Hepatic stellate cell (primary cell): ENCODE results near the gene SLC22A7.

Experiments used
- DNase-seq: peaks from one replicate; pipeline ENCODE4 v3.0.0; 2011; ENCODE audit warnings: low spot score

The SLC22A7 gene, protein sequence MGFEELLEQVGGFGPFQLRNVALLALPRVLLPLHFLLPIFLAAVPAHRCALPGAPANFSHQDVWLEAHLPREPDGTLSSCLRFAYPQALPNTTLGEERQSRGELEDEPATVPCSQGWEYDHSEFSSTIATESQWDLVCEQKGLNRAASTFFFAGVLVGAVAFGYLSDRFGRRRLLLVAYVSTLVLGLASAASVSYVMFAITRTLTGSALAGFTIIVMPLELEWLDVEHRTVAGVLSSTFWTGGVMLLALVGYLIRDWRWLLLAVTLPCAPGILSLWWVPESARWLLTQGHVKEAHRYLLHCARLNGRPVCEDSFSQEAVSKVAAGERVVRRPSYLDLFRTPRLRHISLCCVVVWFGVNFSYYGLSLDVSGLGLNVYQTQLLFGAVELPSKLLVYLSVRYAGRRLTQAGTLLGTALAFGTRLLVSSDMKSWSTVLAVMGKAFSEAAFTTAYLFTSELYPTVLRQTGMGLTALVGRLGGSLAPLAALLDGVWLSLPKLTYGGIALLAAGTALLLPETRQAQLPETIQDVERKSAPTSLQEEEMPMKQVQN

GRCh38 chr6:43297644-43298564 is at the start of gene SLC22A7:
Gene SLC22A7 (plus strand): TSS chr6:43298260. CDS start chr6:43298359, 99 bp downstream.
- DNase-seq = peak; percentile 6

DNA sequence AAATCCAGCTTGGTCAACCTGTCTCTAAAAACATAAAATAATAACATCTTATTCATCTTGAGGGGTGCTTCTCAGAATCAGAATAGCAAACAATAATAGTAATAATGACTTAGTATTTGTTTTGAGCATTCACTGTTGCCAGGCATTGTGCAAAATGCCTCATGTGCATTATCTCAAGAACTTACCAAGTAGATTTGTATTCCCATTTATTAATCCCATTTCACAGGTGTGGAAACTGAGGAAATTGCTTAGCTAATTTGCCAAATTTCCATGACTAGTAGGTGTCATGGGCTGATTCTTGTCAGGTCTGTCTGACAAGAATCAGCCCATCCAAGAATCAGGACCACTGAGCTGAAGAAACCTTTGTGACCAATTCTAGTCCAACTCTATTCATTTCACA is 49.3 kb upstream of the SLC22A7 start:
- no peak for DNase-seq

DNA sequence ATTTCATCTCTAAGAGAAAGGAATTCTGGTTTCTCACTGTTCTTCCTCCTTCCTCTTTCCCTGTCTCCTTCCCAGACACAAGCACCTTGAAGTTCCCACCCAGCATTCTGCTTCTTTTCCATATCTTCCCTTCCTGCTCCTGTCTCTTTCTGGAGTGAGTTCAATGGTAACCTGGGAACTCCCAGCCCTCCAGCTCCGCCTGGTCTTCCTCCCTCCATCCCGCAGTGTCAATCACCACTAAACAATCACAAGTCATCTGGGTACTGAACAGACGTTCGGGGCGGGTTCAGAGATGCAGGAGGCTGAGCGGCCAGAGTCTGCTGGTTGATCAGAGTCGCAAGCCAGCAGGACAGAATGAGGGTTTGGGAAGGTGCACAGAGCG is 47.1 kb upstream of the SLC22A7 start:
- no peak for DNase-seq

DNA sequence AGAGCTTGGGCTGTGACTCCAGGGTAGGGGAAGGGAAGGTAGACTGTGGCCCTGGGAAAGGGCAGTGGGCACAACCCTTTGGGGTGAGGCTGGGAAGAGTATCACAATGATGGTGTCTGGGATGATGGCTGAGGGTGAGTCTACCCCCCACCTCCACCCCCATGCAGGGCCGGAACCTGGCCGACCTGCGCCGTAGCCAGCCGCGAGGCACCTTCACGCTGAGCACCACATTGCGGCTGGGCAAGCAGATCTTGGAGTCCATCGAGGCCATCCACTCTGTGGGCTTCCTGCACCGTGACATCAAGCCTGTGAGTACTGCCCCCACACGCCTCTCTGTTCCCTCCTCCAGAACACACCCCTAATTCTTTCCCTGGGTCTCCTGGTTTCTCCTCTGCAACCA is 44.7 kb upstream of the SLC22A7 start:
- no peak for DNase-seq

DNA sequence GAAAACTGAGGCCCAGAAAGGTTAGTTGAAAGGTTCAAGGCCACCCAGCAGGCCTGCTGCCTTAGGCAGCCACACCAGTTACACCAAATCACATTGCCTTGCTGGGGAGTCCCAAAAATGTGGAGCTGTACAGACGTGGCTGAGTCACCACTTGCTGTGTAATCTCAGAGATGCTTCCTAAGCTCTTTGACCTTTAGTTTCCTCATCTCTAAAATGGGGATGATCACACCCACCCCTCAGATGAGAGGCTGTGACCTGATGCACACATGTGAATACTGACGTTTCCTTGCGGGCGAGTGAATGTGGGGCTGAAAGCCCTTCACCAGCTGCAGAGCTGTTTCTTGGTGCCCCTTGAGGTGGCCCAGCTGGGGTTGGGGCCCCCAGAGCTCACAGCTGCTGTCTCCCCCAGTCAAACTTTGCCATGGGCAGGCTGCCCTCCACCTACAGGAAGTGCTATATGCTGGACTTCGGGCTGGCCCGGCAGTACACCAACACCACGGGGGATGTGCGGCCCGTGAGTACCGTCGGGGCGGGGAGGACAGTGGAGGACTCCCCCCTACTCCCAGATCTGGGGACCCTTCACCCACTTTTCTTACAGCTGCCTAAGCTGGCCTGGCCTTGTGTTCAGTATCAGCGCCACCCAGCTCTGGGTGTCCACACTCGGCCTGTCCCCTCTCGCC is 43.8 kb upstream of the SLC22A7 start:
- no peak for DNase-seq

DNA sequence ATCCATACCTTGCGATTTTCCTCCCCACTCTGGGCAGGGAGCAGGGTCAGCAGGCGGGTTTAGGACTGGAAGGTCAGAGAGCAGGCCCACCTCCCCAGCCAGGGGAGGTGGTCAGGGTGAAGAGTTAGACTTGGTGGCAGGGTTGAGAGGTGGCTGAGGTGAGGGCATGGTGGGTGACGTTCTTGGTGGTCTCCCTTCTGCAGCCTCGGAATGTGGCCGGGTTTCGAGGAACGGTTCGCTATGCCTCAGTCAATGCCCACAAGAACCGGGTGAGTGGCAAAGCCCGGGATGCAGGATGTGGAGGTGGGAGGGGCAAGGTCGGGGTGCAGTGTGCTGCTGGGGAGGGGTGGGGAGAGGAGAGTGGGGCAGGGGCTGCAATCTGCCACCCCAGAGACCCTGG is 43.2 kb upstream of the SLC22A7 start:
- DNase-seq = no peak

DNA sequence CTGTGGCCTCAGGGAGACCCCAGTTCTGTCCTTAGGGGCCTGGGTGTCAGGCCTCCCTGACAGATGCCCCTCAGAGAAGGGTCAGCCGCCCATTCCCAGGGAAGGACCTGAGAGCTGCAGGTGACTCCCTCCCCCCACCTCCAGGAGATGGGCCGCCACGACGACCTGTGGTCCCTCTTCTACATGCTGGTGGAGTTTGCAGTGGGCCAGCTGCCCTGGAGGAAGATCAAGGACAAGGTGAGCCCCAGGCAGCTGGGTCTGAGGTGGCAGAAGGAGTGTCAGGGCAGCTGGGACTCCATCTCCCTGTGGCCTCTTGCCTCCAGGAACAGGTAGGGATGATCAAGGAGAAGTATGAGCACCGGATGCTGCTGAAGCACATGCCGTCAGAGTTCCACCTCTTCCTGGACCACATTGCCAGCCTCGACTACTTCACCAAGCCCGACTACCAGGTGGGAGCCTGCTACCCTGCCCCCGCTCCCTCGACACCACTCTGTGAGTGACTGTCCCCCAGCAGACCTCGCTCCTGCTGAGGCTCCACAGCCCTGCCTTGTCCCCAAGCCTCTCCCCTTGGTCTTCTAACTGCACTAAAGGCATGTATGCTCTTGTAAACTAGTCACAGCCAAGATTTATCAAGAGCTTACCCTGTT is 42.5 kb upstream of the SLC22A7 start:
- no peak for DNase-seq

- no peak for DNase-seq
Observed at GRCh38 chr6:43256670-43257366, 41.2 kb upstream of the SLC22A7 start.

DNA sequence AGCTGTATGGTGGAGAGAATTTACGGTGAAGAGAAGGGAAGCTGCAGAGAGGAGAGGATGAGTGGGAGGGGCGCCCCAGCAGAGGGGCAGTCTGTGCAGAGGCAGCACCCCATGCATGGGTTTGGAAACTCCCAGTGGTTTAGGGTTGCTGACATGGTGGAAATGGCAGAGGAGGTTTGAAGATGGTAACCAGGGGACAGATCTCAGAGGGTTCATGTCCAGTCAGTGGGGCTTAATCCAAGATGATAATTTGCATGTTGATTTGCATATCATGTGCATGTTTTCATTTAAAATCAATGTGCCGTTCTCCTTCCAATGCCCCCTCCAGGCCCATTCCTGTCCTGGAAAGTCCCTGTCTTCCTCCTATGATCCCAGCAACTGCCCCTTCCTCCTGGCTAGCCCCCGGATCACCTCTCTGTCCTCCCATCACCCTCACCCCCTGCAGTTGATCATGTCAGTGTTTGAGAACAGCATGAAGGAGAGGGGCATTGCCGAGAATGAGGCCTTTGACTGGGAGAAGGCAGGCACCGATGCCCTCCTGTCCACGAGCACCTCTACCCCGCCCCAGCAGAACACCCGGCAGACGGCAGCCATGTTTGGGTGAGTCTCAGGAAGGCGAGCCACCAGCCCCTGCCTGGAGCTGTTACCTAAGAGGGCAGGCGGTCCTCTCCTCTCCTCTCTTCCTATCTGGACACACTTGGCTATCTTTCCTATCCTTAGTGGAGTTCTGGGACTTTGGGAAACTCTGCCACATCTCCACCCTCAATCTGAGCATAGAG is 40.5 kb upstream of the SLC22A7 start:
- no peak for DNase-seq

- DNase-seq = no peak
Observed at GRCh38 chr6:43258180-43258579, 39.9 kb upstream of the SLC22A7 start.

- DNase-seq = no peak
Observed at GRCh38 chr6:43258807-43259686, 39.0 kb upstream of the SLC22A7 start.

GRCh38 chr6:43260791-43261190 is 37.3 kb upstream of the SLC22A7 start:
- DNase-seq = no peak

GRCh38 chr6:43261198-43261597 is 36.9 kb upstream of the SLC22A7 start:
- no peak for DNase-seq

- DNase-seq = no peak
Observed at GRCh38 chr6:43262000-43262779, 35.9 kb upstream of the SLC22A7 start.

GRCh38 chr6:43262780-43263313 is 35.2 kb upstream of the SLC22A7 start:
- no peak for DNase-seq

DNA sequence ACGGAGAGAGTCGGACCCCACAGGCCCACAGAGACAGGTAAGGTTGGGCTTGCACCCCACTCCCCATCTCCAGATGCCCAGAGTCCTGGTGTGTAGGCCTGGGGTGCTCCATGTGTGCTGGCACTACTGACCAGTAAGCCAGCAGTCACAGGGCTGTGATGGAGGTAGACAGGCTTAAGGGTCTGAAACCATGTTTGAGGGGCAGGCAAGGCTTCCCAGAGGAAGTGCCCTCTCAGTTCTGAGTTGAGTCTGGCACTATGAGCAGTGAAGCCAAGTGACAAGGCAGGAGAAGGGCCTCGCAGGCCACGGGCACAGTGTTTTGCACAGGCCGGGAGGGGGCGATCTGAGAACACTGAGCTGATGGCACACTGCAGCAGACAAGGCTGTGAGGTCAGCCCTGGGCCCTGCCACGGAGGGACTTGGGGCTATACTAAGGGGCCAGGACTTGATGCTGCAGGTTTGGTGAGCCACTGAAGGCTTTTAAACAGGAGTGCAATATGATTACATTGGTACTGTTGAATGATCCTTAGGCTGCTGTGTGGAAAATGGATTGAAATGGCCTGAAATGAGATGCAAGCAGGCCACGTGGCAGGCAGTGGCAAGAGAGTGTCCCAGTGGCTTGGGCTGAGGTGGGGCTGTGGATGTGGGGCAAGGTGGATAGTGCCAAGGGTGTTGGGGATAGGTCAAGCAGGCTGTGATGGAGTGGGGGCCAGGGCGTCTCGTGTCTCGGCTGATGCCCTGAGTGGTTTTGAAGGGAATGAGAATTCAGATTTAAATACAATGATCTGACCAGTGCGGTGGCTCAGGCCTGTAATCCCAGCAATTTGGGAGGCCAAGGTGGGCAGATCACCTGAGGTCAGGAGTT is 34.5 kb upstream of the SLC22A7 start:
- DNase-seq = peak; percentile 96

GRCh38 chr6:43264599-43265145 is 33.4 kb upstream of the SLC22A7 start:
- DNase-seq = no peak
